Sciatic nerve (tissue), 2 donors: ENCODE data around the gene GRIN2A. TPM values are rescaled to one million over a fixed set of nuclear protein-coding genes. Genes with fewer than 3 reads are reported as not detected.

Experiments
- ATAC-seq: fragments of 200-7000 bp; cut with Tn5 transposase; one replicate; pipeline ENCODE4 v1.9.1; 2020; ENCODE audit warnings: mild to moderate bottlenecking, moderate library complexity
- DNase-seq: peaks from one replicate; pipeline ENCODE4 v3.0.0-alpha.2; 2020; ENCODE audit warnings: low spot score
- intact Hi-C: fragments of 100-400 bp; cut with DNase I; formaldehyde crosslinking; loops from one replicate; pipeline ENCODE4 v1.14.2; 2022
- total RNA-seq: library from RNA; stranded (reverse); fragmentation: NEBNext Ultra II Directional; extraction: Animal tissue kit (Norgen Biotek cat#: 25700); gene quantifications from one replicate; pipeline ENCODE4 v1.2.1, GENCODE V29; 2021
- donor health status: DM: no; HTN: no; CAD: no.
- donor health status: DM: no; HTN: no; CAD: no.

Gene GRIN2A
- total RNA-seq, 1 donor from 2014 or later = 0.89 TPM

DNA sequence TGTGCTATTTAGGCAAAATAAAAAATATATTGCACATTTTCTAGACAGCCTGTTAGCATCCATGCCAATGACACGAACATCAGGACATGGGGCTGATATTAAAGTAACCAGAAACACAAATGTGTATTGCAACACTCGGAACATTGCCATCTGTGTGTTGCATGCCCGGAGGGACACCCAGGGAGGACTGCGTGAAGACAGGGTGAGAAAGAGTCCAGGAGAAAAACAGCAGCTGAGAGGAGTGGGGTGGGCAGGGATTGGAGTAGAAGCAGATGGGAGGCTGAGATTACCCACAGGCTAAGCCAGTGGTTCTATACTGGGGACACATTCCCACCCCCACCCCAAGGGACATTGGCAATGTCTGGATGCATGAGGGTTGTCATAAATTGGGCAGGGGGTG lies 114.8 kb downstream of the GRIN2A start:
- no peak for ATAC-seq
- no peak for DNase-seq
- intact Hi-C loops = no loop called here

DNA sequence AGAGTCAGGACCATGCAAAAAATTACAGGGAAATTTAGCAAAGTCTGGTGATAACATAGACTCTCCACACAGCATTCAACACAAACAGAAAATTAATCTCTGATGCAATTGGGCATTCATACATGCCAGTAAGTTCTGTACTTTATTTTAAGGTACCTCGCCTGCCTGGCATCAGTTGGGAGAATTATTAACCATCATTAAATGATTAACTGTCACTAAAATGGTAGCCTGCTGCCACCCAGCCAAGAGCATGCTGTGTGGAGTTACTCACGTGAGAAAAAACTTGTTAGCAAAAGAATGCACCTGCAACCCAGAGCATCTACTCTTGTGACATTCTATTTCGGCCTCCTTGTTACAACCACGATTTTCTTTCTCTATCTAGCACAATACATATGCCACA lies 117.2 kb downstream of the GRIN2A start:
- intact Hi-C loops = no loop called here
- DNase-seq (no peak), ATAC-seq (no peak)

DNA sequence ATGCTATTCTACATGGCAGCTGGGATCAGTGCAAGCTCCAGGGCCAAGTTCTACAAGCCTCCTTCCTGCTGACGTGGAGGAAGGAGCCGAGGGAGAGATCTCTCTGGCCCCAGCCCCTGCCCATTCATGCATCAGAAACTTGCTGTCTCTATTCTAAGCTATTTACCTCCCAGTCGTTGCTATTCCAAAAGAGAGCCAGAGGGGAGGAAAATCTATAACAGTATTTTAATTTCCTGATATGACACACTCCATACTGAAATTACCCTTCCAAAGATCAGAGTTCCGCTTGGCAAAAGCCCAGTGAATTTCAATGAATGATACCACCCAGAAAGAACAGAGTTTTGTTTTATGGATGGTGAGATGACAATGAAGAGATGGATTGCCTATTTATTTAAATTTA lies 133.4 kb downstream of the GRIN2A start:
- ATAC-seq (no peak), DNase-seq (no peak)
- intact Hi-C loops = no loop called here

DNA sequence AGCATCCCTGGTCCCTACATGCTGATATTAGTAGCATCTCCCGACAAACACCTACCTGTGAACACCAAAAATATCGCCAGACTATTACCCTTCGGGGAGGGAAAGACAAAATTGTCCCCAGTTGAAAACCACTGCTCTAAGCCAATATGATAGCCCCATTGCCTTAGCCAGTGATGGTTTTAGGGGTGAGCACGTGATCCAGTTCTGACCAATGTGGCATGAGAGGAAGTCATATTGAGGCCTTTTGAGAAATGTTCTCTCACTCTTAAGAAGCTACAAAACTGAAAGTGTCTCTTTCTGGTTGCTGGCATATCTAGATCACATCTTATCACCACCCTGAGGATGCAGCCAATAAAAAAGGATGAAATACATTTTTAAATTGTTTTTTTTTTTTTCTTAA lies 136.3 kb downstream of the GRIN2A start:
- intact Hi-C loops = no loop called here
- DNase-seq = no peak
- no peak for ATAC-seq

DNA sequence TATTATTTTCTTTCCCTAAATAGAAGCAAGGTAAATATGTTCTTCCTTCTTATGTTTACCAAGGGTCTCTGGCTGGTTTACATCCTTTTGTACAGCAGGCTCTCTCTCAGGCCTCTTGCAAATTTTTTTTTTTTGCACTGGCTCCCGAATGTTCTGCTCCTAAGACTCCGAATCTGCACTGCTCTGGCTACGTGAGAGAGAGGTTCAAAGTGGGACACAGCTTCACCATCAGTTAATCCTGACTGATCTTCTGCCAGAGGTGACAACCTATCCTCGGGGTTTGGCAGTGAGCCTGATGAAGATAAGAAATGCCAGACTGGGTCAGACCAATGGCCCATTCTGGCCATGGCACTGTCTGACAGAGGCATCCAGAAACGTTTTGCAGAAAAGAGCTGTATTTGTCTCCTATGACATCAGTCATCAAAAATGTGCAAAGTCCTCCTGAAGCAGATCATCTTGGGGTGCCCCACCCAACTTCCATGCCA lies 136.9 kb downstream of the GRIN2A start:
- DNase-seq = no peak
- intact Hi-C loops = no loop called here
- ATAC-seq = no peak

DNA sequence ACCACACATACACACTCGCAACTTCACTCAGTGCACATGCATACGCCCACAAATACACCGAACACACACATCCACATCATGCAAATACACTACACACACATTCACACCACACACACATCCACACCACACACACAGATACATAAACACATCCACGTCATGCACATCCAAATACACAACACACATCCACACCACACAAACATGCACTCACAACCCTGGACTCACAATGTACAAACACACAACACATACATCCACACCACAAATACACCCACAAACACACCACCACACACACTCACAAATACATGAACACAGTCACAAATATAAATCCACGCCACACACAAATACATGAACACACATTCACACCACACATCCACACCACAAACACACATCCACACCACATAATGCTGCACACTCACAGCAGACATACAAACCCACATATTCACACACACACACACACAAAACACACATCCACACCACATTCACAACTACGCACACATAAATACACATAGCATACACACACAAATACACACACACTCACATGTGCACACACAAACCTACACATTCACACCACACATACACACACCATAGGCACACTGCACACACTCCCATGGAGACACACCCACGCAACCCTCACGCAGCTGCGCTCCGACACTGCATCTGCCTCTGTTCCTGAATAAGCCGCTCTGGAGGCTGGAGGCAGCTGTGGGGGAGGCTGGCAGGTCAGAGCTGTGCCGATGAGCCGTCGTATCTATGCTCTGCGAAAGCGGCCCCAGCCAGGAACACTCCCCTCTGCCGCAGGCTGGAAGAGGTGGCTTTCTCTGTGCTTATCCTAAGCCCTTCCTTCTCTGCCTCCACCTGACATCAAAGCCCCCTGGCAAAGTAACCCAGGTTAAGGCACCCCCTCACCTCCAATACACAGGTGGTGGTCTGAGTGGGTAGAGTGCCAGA lies 141.8 kb downstream of the GRIN2A start:
- intact Hi-C loops = no loop called here
- DNase-seq (no peak), ATAC-seq (no peak)

DNA sequence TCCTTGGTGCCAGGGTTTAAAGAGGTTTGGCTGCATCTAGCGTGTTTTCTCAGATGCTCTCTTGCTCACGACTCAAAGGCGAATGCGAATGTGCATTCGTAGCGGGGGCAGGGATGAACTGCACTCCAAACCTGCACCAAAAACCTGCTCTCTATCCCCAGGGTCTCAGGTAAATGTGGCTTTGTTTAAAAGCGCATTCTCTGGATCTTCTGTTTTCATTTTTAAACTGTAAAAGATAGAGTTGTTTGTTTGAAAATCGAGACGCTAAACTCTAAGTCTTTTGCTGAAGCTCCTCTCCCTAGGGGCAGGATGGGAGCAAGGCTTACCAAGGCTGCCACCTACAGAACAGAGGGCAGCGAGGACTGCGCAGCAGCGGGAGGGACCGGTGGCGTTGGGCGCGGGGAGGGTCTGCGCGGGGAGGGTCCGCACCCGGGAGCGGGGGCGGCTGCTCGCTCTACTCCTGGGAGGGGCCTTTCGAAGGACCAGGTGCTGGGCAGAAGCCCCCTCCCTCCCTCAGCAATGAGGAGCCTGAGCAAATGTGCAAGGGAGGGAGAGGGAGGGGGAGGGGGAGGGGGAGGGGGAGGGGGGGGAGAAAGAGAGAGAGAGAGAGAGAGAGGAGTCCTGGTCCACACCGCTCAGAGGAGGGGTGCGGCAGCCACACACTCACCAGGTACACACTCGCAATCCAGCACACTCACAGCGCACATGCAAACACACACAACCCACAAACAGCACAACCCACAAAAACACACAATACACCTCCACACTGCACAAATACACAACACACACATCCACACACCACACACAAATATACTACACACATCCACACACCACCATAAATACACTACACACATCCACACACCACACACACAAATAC lies 142.8 kb downstream of the GRIN2A start:
- DNase-seq = no peak
- intact Hi-C loops = no loop called here
- no peak for ATAC-seq

DNA sequence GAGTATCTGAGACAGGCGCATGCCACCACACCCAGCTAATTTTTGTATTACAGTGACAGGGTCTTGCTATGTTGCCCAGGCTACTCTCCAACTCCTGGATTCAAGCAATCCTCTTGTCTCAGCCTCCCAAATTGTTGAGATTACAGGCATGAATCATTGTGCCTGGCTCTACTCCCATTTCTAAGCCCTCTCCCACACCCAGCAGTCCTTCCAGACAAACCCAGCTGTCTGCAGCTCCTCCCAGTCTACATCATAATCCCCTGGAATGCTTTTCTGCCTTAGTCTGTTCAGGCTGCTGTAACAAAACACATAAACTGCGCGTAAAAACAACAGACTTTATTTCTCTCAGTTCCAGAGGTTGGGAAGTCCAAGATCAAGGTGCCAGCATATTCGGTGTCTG lies 144.5 kb downstream of the GRIN2A start:
- no peak for DNase-seq
- intact Hi-C loops = no loop called here

DNA sequence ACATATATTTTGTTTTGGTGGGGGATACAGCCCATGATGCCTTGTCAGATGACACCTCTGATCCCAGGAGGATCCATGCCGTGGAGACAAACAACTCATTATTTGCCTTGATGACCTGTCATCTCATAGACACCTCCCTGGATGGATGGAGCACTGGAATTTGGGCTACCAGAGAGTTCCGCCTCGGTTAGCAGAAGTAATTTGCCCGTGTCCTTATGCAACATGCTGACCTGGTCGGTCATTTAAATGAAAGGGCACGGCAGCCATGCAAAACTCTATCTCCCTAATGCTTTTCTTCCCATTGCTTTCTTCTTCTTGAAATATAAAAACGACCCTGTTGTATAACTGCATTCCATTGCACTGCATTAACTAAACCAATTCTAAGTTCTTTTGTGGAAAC lies 145.3 kb downstream of the GRIN2A start:
- ATAC-seq (no peak), DNase-seq (no peak)
- intact Hi-C loops = no loop called here

More for the DNA sequence above, 144.5 kb downstream of the GRIN2A start:
- ATAC-seq = no peak

DNA sequence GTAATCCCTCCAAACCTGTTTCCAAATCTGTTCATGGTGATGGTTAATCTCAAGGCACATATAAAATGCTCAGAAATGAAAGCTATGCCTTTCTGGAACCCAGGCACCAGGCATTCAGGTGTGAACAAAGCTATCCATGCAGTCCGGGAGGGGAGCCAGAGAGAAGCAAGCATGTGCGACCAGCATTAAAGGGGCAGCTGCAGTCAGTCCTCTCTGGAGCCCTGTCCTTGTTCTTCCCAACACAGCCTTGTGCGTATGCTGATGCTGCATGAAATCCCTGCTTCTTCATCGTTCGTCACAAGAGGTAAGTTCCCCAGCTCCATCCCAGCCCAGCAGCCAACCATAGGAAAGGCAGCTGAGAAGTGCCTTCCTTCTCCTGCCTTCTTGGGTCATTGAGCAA lies 148.7 kb downstream of the GRIN2A start:
- intact Hi-C loops = no loop called here

DNA sequence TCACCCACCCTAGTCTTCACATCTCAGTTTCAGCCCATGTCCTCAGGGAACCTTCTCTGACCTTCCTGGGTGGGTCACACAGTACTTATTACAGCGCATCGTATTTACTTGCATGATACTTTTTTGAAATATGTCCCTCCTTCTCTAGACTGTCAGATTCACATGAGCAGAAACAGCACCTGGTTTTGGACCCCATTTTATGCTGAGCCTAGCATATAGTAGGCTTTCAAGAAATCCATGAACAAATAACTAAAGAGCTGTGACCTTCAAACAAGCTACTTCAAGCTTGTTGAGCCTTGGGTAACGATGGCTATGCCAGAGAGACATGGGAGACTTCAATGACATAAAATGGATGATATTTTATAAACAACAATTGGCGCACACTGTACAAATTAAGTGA lies 150.3 kb downstream of the GRIN2A start:
- DNase-seq (no peak), ATAC-seq (no peak)
- intact Hi-C loops = no loop called here

More for the DNA sequence above, 148.7 kb downstream of the GRIN2A start:
- DNase-seq = no peak
- ATAC-seq = no peak

DNA sequence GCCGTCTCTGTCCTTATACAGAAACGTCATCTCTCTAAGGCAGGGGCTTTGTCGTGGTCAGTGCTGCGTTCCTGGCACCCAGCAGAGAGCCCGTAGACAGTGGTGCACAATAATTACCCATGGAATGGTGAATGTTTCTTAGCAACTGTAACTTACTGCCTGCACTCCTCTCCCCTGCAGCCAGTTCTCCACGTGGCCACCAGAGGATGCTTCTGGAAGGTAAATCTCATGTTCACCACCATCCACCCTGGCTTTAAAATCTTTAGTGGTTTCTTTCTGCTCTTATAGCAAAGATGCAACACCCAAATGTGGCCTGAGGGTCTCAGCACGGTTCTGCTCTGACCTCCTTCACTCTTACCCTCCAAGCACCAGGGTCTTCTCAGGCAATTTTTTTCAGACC lies 150.8 kb downstream of the GRIN2A start:
- DNase-seq (no peak), ATAC-seq (no peak)
- intact Hi-C loops = no loop called here

DNA sequence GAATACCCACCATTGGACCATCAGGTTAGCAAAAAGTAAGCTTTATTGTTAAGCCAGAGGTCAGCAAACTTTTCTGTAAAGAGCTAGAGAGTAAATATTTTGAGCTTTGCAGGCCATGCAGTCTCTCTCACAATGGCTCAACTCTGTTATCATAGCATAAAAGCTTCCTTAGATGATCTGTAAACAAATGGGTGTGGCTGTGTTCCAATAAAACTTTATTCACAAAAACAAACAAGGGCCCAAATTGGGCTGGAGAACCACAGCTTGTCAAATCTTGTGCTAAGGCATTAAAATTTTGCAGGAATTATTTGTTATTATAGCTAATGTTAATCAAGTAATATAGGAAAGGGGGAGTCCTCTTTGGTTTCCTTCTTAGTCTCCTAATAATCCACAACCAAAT lies 153.6 kb downstream of the GRIN2A start:
- DNase-seq (no peak), ATAC-seq (no peak)
- intact Hi-C loops = no loop called here

DNA sequence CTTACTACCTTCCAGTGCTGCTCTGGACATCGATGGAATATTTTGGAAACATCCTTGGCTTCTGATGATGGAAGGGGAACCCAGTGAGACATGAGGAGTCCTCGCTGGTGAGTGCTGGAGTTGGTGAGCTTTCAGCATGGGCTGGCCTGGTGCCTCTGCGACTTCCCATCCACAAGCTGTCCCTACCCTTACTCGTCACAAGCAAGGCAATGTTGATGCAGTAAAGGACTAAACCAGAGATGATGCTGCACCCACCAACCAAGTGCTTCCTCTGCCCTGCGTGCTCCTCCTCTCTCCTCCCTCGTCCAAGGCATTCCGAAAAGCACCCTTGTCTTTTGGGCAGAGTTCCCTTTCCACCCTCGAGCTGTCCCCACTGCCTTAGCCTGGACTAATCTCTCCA lies 154.7 kb downstream of the GRIN2A start:
- ATAC-seq (no peak), DNase-seq (no peak)
- intact Hi-C loops = no loop called here

DNA sequence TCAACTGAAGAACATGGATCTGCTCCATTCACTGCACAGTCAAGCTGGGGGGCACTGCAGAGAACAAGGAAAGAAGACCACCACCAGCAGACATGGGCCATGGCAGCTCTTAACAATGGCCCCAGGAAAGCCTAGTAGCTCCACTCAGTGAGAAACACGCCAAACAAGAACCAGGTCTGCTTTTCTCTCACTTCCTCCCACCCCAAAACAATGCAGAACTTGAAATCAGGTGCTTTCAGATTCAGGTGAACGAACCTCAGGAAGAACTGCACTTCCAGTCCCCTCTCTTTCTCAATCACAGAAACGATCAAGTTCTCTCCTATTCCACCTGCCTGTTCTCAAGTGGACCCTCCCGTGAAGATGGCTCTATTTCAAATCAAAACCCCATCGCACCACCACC lies 155.6 kb downstream of the GRIN2A start:
- intact Hi-C loops = no loop called here
- DNase-seq (no peak), ATAC-seq (no peak)

DNA sequence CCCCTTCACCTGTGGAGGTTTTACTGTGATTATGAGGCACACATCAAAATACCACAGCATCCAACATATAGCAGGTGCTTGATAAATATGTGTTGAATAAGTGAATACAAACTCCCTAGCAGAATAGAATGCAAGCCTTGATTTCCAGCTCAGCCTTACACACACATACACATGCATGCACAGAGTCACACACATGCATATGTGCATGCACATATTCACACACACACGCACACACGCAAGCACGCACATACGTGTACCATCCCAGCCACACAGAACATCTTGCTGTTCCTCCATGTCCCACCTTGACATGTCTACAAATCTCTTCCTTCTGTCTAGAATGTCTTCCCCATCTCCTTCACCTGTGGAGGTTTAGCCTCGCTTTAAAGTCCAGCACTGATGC lies 160.1 kb downstream of the GRIN2A start:
- intact Hi-C loops = no loop called here
- no peak for DNase-seq
- no peak for ATAC-seq

DNA sequence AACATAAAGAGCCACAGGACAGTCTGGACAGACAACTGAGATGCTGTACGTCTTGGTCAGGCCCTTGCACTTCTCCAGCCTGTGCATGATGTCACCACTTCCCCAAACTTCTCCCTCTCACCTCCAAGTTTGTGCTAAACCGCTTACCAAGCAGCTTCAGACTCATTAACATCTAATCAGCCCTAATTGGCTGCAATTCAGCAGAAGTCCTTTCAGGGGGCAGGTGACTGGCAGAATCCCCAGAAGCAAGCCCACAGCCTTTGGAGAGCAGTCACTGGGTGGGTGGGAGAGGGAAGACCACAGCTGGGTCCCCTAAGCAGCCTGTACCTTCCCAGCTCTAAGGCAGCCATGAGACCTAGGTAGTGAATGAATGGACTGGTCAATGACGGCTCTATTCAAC lies 161.4 kb downstream of the GRIN2A start:
- ATAC-seq (no peak), DNase-seq (no peak)
- intact Hi-C loops = no loop called here

DNA sequence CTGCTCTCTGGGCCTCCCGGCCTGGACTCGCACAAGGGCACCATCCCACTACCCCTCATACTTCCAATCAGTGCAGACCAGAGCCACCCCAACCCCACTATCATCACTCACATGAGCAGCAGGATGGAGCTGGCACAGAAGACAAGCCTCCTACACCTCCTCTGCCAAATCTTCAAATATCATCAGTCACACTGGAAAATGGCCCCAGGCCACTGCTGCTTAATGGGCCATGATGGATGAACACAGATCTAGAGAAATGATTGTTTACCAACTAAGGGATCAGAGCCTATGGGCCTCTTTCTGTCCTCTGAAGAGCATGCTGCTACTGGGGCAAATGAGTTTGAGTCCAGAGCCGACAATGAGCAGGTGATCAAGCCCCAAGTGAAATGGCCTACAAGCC lies 165.5 kb downstream of the GRIN2A start:
- ATAC-seq = no peak
- no peak for DNase-seq
- intact Hi-C loops = no loop called here

DNA sequence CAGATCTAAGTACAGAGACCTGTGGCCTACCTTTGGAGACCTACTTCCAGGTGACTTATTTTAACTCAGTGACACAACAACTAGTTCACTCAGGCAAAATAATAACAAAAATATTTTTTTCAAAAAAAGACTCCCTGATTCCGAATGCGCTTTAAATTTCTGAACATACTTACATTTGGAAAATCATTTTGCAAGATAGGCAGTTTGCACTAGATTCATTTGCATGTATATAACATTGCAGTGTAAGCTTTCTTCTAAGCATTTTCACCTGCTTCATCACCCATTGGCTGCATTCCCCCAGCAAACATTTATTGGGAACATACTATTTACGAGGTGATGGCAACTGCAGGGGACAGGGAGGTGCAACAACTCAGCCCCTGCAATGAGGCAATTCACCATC lies 166.8 kb downstream of the GRIN2A start:
- ATAC-seq = no peak
- intact Hi-C loops = no loop called here
- no peak for DNase-seq

DNA sequence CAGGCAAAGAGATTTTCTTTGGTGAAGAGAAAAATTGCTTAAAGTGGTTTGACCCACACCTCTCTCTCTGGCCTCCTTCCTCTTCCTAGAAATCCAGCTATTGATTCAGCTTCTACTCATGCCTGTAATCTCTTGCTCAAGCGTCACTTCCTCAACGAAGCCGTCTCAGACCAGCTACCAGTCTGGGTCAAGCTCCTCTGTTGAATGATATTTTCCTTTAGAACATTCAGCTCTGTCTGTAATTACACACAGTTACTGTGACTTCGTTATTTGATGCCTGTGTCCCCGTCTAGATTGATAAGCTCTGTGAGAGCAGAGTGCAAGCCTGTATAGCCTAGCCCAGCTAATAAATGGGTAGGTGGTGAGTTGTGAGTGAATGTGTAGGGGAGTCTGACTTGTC lies 168.5 kb downstream of the GRIN2A start:
- DNase-seq = no peak
- intact Hi-C loops = no loop called here

More for the DNA sequence above, 168.5 kb downstream of the GRIN2A start:
- no peak for ATAC-seq
